Testis (tissue), 3 donors: Measurements from ENCODE around the gene ATP10B. TPM values are rescaled to one million over a fixed set of nuclear protein-coding genes. Genes with fewer than 3 reads are reported as not detected.

Source experiments
- DNase-seq: peaks from one replicate; pipeline ENCODE4 v3.0.0-alpha.2; 2019
- H3K27ac ChIP-seq, 2 donors: fragments of 200-600 bp; sonication (generic); one replicate each; pipeline ENCODE4 v1.5.1; 2019
- H3K27me3 ChIP-seq: fragments of 200-600 bp; sonication (generic); one replicate; pipeline ENCODE4 v1.5.1; 2019
- H3K36me3 ChIP-seq: fragments of 200-600 bp; sonication (generic); one replicate; pipeline ENCODE4 v1.5.1; 2017; ENCODE audit warnings: low read depth; ENCODE audit errors: missing control alignments
- H3K4me1 ChIP-seq: fragments of 200-600 bp; sonication (generic); one replicate; pipeline ENCODE4 v1.5.1; 2019
- H3K4me3 ChIP-seq, 2 donors: fragments of 200-600 bp; sonication (generic); one replicate each; pipeline ENCODE4 v1.5.1; 2017 to 2019
- H3K9me3 ChIP-seq: fragments of 200-600 bp; sonication (generic); one replicate; pipeline ENCODE4 v1.5.1; 2017
- POLR2A ChIP-seq: fragments of 450-650 bp; IDR thresholded peaks from one replicate; pipeline ENCODE4 v1.6.1; 2017; ENCODE audit warnings: antibody characterized with exemption, mild to moderate bottlenecking, moderate library complexity
- WGBS, 2 donors: methylation state at CpG; one replicate each; pipeline ENCODE4 v1.1.5; 2018; 5-methylcytosine and 5-hydroxymethylcytosine counted together
- intact Hi-C: fragments of 100-400 bp; cut with DNase I; formaldehyde crosslinking; loops from one replicate; pipeline ENCODE4 v1.15.1; 2023; ENCODE audit warnings: low total_unique reads
- polyA plus RNA-seq: library from polyadenylated mRNA; stranded (reverse); fragments of 350-450 nt; fragmentation: Illumina TruSeq; extraction: RNeasy Lipid Tissue Mini Kit (QIAGEN cat#74804); gene quantifications from one replicate; pipeline ENCODE4 v1.2.3, GENCODE V29; 2014; ENCODE audit warnings: low read depth, low replicate concordance; ENCODE audit not compliant: insufficient read depth
- total RNA-seq, 2 donors: library from RNA; depleted of rRNA; stranded (reverse); fragments of >200 nt; gene quantifications; one replicate each; pipeline ENCODE4 v1.2.3, GENCODE V29; 2016
- TF ChIP-seq, protein P1 (sequence below), 3 experiments: fragments of 450-650 bp in 2 of 3; fragments of 200-600 bp in 1 of 3; sonication (generic) in 1 of 3; IDR thresholded peaks; one replicate each; pipeline ENCODE4 v1.5.1; 2016 to 2019; ENCODE audit warnings: antibody characterized with exemption in 3 of 3, mild to moderate bottlenecking in 2 of 3, moderate library complexity in 1 of 3

Gene ATP10B
- total and polyA plus RNA-seq, 3 donors from 2014 or later = 0.63 to 2.0 (median 1.9) TPM

DNA sequence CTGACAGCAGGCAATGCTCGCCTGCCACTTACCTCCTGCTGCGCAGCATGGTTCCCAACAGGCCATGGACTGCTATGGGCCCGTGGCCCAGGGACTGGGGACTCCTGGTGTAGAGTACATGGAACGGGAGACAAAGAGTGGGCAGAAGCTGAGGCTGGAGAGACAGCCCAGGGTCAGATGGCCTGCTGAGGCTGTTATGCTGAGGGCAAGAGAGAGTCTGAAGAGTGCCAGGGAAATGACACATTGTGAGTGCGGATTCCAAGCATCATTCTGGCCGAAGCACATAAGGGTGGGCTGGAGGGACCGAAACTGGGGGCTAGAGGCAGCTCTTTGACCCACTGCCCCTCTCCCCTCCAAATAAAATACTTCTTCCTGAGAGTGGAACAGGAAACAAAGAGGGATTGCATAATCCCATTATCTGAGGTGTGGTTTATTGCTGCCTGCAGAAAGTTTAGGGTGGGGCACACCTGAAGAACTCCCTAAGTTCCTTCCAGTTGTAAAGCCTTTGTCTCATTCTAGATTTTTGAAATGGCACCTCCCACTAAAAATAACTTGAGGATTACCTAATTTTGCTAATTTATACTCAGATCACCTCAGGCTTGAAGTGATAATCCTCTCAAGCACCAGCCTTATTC is 158.1 kb downstream of the ATP10B start:
- Histone ChIP-seq H3K4me1 (no peaks in the 10 kb centered on the region), H3K9me3 (no peaks in the 10 kb centered on the region), H3K27ac (no peak overlapping the region), H3K27me3 (no peaks in the 10 kb centered on the region), H3K36me3 (no peaks in the 10 kb centered on the region), H3K4me3 (no peak overlapping the region)
- TF ChIP-seq, protein P1, sequence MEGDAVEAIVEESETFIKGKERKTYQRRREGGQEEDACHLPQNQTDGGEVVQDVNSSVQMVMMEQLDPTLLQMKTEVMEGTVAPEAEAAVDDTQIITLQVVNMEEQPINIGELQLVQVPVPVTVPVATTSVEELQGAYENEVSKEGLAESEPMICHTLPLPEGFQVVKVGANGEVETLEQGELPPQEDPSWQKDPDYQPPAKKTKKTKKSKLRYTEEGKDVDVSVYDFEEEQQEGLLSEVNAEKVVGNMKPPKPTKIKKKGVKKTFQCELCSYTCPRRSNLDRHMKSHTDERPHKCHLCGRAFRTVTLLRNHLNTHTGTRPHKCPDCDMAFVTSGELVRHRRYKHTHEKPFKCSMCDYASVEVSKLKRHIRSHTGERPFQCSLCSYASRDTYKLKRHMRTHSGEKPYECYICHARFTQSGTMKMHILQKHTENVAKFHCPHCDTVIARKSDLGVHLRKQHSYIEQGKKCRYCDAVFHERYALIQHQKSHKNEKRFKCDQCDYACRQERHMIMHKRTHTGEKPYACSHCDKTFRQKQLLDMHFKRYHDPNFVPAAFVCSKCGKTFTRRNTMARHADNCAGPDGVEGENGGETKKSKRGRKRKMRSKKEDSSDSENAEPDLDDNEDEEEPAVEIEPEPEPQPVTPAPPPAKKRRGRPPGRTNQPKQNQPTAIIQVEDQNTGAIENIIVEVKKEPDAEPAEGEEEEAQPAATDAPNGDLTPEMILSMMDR (IDR thresholded peaks at IDR 0.05) = no peak
- no peak for TF ChIP-seq POLR2A
- WGBS, 2 donors = 79 to 90% methylated on average over 4 to 7 of the region's 7 CpGs
- no peak for DNase-seq
- intact Hi-C loops = no loop called here

- no peak for DNase-seq
- Histone ChIP-seq H3K4me1 (no peaks in the 10 kb centered on the region), H3K27me3 (no peaks in the 10 kb centered on the region), H3K4me3 (no peak overlapping the region), H3K9me3 (no peaks in the 10 kb centered on the region), H3K27ac (no peak overlapping the region), H3K36me3 (no peaks in the 10 kb centered on the region)
- TF ChIP-seq, protein P1 (IDR thresholded peaks at IDR 0.05) = no peak
- TF ChIP-seq POLR2A = no peak
- intact Hi-C loops = no loop called here
- whole genome bisulfite sequencing, 2 donors = 94 to 98% methylated on average over 2 of the region's 2 CpGs
Observed at GRCh38 chr5:160692271-160692670, 159.7 kb downstream of the ATP10B start.

DNA sequence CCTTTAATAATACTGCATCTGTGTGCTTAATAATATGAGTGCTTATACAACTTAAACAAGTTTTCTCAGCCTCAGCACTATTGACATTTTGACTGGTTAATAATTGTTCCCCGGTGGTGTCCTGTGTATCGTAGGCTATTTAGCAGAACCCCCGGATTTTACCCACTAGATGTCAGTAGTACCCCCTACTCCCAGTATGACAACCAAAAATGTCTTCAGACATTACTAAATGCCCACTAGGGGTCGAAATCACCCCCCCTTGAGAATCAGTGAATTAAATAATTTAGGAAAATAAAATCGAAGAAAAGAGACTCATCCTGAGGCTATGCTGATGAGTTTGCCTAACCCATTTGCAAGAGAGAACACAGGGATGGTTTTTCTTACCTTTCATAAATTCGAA is 166.3 kb downstream of the ATP10B start:
- TF ChIP-seq, protein P1 (IDR thresholded peaks at IDR 0.05) = peak in 1 of 3 experiments; percentile 24
- no peak for TF ChIP-seq POLR2A
- Histone ChIP-seq H3K4me3 (no peak overlapping the region), H3K27me3 (no peaks in the 10 kb centered on the region), H3K27ac (no peak overlapping the region), H3K4me1 (no peaks in the 10 kb centered on the region), H3K36me3 (no peaks in the 10 kb centered on the region), H3K9me3 (no peaks in the 10 kb centered on the region)
- intact Hi-C loops = no loop called here
- no peak for DNase-seq
- 59 to 67% methylated on average over 6 of the region's 6 CpGs for WGBS, 2 donors

DNA sequence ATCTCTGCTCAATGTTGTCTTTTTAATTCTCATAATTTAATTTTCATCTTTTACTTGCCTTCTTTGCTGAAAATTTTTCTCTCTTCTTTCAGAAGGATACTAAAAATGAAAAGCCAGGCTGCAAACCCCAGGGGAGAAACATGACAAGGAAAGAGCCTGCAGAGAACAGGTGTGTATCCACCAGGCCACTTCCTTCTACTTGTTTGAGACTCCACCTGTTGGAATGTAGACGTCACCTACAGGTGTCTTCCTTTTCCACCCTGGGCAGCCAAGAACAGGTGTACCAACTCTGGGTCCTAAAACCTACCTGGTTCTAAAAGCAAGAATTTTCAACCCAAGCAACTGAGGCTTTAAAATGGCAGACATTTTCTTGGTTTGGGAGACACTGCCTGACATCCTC is 166.8 kb downstream of the ATP10B start:
- intact Hi-C loops = no loop called here
- Histone ChIP-seq H3K9me3 (no peaks in the 10 kb centered on the region), H3K36me3 (no peaks in the 10 kb centered on the region), H3K4me3 (no peak overlapping the region), H3K4me1 (no peaks in the 10 kb centered on the region), H3K27ac (no peak overlapping the region), H3K27me3 (no peaks in the 10 kb centered on the region)
- TF ChIP-seq, protein P1 (IDR thresholded peaks at IDR 0.05) = no peak
- 76 to 89% methylated on average over 1 of the region's 1 CpG for WGBS, 2 donors
- no peak for DNase-seq
